Left lobe of liver (tissue), 2 donors: Measurements from ENCODE around the gene SLC25A46. TPM values are rescaled to one million over a fixed set of nuclear protein-coding genes. Genes with fewer than 3 reads are reported as not detected.
"Not testable (repeated sequence)": the region's sequence is repeated elsewhere in the genome, so short reads cannot be mapped to it uniquely, and the experiment has no call there.

ENCODE experiments used
- ATAC-seq: fragments of 200-7000 bp; cut with Tn5 transposase; one replicate; pipeline ENCODE4 v1.9.1; 2020; ENCODE audit warnings: mild to moderate bottlenecking, moderate library complexity
- DNase-seq: peaks from one replicate; pipeline ENCODE4 v3.0.0-alpha.2; 2020; ENCODE audit warnings: low spot score
- total RNA-seq: library from RNA; stranded (reverse); gene quantifications from one replicate; pipeline ENCODE4 v1.2.1, GENCODE V29; 2021
- donor health status: DM: no; HTN: no; CAD: no; lungs with moderate emphysema.
- donor health status: DM: no; HTN: yes; CAD: no.

Gene SLC25A46
- total RNA-seq, 1 donor from 2014 or later = 27.3 TPM

DNA sequence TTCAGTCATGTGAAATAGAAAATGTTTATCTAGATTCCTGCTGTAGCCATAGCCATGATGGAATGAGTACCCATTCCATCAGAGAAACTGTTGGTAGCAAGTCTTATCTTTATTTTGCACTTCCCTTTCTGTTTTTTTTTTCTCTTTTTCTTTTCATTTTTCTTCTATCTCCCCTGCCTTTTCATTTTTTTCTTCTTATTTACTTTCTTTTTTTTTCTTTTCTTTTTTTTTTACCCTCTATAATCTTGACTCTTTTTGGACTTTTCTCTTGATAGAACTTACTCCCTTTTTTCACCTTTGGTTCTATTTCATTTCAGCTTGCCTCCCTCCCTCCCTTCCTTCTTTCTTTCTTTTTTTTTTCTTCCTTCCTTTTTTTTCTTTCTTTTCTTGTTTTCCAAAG, 15.4 kb downstream of the SLC25A46 start:
- no peak for DNase-seq
- ATAC-seq = no peak

DNA sequence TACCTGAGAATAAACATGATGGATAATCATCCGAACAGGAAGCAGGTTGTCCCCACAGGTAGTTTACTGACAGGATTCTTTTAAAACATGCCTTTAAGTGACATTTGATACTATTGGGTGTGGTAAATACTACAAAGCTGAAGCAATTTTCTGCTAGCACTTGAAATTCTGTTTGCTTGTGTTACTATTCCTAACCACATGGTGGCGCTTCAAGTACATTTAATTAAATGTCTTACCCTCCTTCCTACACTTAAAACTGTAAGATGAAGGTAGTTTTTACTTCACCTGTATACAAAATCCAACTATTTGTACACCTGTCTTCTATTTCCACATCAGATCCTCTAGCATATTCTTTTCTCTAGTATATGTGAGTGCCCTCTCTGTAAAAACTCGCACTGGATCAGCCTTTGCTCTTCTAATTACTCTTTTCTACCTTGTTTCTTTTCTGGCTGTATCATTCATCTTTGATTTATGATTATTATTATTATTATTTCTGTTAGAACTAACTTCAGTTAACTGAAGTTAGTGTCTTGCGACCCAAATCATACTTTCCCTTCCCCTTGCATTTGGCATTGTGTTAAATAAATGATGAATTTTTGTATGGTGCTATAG, 18.4 kb downstream of the SLC25A46 start:
- DNase-seq (no peak), ATAC-seq (peak; percentile 88)

- DNase-seq = no peak
- ATAC-seq = peak; percentile 75
Measured at GRCh38 chr5:110760158-110760557, 21.4 kb downstream of the SLC25A46 start.

DNA sequence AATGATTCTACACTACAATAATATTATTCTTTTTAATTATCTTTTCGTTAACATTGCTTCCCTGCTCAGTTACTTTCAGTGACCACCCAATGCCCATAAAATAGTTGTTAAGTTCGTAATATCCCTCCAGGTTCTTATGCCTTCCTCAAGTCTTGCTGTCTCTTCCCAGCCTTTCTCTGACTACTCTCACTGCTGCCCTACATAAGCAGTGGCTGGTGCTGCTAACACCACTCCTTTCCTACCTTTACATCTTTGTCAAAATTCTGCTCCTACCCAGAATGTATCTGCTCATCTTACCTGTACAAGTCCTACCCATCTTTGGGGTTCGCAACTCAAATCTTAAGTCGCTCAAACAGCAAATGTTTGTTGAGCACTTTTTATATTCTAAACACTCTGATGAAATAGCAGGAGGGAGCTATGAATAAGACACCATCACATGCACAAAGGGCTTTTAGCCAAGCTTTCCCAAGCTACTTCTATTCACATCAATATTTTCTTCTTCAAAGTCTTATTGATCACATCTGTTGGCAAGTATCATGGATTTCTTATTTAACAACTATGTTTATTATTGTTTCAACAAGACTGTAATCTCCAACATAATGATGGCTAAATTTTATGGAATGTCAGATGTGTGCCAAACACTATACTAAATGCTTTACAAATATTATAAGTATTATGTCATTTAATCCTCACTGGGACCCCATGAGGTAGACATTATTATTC, 29.5 kb downstream of the SLC25A46 start:
- ATAC-seq (no peak), DNase-seq (no peak)

DNA sequence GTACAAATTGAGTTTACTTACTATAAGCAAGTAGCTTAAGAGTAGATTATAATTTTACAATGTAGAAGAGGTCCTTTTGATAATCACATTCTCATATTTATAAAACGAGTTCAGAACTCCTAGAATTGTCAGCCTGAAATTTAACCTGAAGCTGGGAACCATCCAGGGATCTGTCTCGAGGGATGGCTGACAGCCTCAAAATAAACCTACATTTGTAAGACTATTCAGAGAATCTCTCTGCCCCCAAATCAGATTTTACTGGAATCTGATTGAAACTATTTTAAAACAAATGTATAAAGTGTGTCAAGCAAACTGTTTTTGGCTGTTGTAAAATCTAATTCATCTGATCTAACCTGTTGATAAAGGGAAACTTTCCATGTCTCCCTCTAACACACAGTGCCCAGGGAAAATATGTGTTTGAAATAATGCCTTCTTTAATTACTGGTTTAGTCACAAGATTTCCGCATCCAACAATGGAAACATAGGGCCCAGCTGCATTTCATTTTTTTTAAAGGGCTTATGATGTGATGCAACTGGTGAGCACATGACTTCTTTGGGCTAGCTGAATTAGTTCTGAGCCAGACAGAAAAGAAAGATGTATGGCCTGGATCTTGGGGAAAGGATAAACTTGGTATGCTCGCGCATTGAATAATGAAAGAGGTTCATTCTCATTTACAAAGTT, 30.3 kb downstream of the SLC25A46 start:
- ATAC-seq (no peak), DNase-seq (no peak)

DNA sequence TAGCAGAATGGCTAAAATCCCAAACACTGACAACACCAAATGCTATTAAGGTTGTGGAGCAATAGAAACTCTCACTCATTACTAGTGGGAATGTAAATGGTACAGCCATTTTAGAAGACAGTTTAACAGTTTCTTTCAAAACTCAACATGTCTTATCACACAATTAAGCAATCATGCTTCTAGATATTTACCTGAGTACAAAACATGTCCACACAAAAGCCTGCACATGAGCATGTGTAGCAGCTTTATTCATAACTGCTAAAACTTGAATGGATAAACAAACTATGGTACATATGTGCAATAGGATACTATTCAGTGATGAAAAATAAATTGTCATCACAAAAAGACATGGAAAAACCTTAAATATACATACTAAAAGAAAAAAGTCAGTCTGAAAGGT, 31.5 kb downstream of the SLC25A46 start:
- DNase-seq (no peak), ATAC-seq (no peak)

- ATAC-seq = no peak
- no peak for DNase-seq
Measured at GRCh38 chr5:110784901-110785300, 46.1 kb downstream of the SLC25A46 start.

DNA sequence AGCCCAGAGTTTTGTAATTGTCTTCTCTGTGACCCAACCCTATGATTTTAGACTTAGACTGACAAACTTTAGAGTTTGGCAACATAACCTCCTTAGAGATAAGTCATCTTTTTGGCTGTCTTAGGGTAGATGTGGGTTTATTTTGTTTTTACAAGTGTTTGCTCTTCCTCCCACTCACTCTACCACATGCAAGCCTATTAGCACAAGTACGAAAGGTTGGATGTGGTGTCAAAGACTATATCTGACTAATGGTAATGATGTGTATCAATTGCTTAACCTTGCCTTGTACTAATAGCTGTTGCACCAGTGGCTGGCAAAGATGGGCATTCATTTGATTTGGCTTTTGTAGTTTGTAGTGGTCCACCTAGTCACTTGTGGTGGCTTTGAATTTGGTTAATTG, 46.5 kb downstream of the SLC25A46 start:
- no peak for DNase-seq
- no peak for ATAC-seq

- DNase-seq, ATAC-seq: not testable (repeated sequence)
Measured at GRCh38 chr5:110788006-110788405, 49.2 kb downstream of the SLC25A46 start.

GRCh38 chr5:110790673-110791072, 51.9 kb downstream of the SLC25A46 start:
- no peak for DNase-seq
- ATAC-seq = peak; percentile 75

DNA sequence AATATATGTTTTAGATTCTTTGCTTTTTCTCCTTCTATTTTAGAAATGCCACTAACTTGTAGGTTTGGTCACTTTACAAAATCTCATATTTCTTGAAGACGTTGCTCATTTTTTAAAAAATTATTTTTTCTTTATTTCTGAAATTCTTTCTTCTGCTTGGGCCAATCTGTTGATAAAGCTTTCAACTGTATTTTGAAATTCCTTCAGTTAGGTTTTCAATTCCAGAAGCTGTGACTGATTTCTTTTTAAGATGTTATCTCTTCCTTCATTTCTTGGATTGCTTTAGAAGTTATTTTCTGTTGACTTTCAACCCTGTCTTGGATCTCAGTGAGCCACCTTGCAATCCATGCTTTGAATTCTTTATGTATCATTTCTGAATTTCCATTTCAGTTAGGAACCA, 64.2 kb downstream of the SLC25A46 start:
- ATAC-seq (no peak), DNase-seq (no peak)

DNA sequence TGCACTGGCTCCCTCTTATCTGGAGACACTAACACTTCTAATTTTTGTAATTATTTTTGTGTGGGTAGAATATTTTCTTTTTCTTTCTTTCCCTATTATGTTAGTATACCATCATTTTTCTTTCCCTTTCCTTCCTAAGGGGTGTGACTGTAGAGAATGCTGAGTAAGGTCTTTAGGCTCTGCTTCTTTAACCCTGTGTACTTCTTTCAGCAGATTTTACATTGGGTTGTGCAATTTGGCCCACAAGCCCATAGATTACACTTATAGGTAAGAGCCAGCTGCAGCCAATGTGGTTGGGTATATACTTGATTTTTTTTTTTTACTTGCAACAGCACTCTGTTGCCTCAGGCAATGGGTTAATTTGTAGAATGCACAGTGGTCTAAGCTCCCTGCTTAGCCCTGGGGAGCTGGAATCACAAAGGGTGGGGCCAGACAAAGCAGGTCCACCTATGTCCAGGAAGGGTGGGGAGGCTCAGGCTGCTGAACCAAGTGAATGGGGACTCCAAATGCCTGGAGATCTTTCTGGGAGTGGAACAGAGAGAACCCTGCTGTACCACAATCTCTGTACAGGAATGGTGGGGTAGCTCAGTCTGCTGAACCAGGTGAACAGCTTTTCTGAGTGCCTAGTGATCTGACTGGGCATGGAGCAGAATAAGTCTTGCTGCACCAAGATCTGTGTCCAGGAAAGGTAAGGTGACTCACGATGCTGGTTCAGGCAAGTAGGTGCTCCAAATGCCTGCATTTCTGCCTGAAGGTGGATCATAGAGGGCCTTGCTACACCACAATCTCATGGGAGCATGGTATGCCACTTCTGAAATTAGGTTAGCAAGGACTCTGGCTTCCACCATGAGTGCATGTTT, 64.9 kb downstream of the SLC25A46 start:
- DNase-seq = no peak
- no peak for ATAC-seq

GRCh38 chr5:110807169-110807568, 68.4 kb downstream of the SLC25A46 start:
- DNase-seq (no peak), ATAC-seq (no peak)

DNA sequence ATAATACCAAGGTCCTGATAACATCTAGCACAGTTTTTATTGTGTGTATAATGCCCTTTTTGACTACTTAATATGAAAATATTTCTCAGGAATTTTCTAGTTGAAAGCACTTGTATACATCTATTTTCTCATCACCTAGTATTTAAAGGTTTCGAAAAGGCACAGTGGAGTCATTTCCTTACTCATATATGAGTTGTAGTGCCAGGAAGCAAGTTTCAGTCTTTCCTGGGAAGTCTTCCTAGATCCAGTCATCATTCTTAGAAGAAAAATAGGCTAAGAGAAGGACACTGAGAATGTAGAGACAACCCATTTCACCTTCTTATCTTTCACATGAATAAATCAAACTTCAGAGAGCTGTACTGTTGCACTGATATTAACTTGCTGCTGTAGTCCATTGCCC, 70.2 kb downstream of the SLC25A46 start:
- no peak for DNase-seq

More for the DNA sequence above, 70.2 kb downstream of the SLC25A46 start:
- ATAC-seq = no peak

Other genes with a start within 250 kb of the SLC25A46 start
- 1.5 TPM for gene TMEM232, start 12.3 kb upstream of the SLC25A46 start, total RNA-seq